EL (cell line): ENCODE results near the gene HSPA12B.

Experiments used
- DNase-seq: peaks from one replicate; pipeline ENCODE4 v3.0.0-alpha.2; 2016

HSPA12B gene

DNA sequence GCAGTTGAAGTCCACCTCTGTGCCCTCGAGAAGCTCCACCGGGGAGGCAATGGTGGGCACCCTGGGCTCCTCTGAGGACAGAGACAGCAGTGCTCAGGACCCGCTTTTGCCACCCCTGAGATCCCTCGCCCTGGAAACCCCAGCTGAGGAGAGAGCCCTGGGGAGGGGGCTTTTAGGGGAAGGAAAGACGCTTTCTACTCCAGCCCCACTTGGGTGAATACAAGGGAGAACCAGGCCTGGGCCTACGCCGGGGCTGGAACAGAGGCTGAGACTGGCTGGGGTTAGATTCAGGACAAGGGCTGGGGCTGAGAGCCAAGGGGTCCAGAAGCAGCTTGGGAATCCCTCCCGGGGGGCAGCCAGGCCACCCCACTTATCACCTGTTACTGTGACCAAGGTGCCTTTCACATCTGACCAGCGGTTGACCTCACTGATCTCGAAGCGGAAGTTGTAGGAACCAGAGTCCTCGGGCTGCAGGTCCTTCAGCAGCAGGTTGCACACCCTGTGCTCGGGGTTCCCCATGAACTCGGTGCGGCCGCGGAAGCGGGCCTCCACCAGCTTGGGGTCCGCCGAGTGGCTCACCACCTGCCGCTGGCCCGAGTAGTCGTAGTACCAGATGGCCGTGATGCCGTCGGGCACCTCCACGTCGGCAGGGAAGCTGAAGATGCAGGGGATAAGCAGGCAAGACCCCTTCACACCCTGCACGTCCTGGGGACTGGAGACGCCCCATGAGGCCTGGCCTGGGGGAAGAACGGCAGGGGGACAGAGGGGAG, 26.3 kb upstream of the HSPA12B start:
- DNase-seq: no peak

DNA sequence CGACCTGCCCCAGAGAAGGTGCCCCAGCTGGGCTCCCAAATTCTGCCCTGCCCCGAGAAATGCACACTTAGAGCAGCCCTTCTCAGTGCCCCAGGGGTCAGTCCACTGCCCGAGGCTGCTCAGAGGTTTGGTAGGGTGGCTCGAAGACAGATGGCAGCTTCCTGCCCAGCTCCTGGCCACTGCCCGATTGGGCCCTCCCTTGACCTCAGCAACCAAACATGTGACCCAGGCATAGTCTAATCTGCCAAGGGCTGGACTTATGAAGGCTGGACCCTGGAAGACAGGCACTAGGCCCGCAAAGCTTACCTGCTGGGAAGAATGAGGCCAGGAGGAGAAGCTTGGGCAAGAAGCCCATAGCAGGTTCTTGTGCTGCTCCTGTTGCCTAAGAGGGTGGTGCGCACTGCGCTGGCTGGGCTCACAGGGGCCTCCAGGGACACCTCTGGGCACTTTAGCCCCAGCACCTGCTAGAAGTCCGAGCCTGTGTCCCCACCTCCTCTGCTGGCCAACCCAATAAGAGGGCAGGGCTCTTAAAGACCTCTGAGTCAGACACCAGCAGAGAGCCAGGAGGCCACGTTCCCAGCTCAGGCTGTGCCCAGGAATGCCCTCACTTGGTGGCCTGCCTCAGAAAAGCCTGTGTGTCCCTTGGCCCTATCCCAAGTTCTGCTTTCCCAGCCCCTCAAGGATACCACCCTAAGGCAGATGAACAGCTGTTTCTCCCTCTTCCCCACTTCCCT, 25.5 kb upstream of the HSPA12B start:
- peak; percentile 52 for DNase-seq

DNA sequence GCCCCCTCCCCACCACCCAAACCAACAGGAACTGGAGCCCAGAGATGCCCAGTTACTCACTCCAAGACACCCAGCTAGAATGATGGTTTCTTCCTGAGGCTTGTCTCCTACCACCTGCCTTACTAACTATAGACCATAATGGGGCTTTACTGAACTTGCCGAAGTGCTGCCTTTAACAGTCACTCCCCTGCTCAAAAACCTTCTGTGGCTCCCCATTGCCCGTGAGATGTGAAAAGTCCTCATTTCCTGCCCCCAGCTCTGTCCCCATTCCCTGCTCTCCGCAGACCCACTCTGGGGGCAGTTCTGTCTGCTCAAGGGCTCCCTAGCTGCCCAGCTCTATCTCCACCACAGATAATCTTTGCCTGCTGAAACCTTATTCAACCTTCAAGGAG, 25.0 kb upstream of the HSPA12B start:
- no peak for DNase-seq

GRCh38 chr20:3710011-3710466, 22.4 kb upstream of the HSPA12B start:
- no peak for DNase-seq

GRCh38 chr20:3710703-3711483, 21.6 kb upstream of the HSPA12B start:
- peak; percentile 63 for DNase-seq

DNA sequence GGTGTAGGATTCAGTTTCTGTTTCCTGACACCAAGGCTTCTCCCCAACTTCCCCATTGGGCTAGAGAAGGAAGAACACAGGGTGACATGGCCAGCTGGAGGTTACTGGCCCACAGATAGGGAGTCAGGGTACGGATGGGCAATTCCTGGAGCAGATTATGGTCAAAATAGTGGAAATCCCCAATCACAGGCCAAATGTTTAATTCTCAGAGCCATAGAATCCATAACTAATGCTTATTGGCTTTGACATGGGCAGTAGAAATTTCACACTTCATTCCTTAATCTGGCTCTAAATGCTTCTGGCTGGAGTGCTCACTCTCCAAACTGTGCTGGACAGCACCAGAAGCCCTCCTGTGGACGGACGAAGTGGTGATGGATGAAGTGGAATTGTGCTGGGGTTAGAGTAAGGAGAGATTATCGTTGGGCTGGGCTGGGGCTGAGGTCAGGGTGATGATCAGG, 21.0 kb upstream of the HSPA12B start:
- no peak for DNase-seq

DNA sequence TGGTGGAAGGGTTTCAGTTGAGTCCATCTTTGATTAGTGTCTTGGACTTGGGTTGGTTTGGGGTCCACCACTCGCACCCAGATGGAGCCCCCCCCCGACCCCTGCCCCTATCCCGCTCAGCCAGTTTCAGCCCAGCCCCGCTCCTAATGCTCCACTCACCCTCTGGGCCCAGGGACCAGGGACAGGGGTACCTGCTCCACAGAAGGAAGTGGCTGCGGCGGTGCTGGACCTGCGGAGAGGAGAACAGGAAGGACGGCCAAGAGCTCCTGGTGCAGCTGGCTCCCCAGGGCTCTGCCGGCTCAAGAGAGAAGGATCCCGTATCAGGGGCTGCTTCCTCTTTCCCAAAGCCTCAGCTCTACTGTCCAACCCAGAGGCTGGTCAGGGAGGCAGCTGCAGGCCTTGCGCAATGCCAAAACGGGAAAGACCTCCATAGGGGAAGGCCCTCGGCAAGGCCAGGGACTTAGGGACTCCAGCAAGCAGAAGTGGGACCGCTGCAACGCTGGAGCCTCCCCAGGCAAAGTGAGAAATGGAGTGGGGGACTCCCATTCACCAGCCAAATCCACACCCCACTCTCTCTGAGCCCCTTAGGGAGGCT, 20.1 kb upstream of the HSPA12B start, which contains the start of gene SIGLEC1:
TSS of gene SIGLEC1 (minus strand) at position 322 of the 595 bp plus-strand sequence. CDS start 5,472 bp downstream, outside the sequence.
- DNase-seq: no peak

DNA sequence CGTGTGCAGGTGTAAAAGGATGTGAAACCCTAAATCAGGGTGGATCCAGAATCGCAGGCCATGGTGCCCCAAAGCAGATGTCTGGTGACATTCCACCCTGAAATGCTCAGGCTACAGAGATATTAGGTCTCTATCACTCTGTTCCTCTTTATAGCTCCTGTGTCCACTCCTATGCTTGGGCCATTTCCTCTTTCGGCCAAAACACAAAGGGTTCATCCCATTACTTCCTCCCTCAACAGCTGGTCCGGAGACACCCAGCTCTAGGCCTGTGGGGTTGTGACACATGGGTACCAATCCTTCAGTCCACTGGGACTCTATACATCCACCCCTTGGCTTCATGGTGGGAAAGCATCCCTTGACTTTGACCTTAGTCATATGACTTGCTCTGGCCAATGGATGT, 18.4 kb upstream of the HSPA12B start:
- DNase-seq: no peak

DNA sequence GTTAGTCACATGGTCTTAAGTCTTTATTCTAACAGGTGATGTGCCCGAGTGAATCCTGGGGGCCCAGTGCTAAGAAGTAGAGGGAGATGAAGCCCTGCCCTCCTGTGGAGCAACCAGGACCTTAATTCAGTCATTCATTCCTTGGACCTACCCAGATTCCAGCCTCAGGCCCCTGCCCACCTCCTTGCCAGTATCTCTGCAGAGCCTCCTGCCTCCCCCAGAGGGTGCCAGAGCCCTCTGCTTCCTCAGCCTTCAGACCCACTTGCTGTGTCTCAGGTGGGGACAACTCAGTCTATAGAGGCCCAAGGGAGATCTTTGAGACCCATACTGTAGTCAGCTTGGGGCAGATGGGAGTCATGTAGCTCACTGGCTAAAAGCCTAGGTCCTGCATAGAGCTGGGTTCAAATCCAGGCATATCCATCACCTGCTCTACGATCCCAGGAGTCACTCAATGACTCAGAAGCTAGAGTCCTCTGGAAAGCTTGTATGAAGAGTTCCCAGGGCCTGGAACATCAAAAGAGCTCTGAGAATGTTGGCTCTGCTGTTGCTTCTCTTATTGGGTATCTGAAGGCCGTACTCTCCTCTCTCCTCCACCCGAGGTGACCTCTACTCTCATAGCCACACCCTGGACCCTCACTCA, 16.2 kb upstream of the HSPA12B start:
- peak; percentile 55 for DNase-seq

GRCh38 chr20:3719046-3719445, 13.4 kb upstream of the HSPA12B start:
- no peak for DNase-seq

GRCh38 chr20:3720068-3720467, 12.4 kb upstream of the HSPA12B start:
- DNase-seq: no peak

DNA sequence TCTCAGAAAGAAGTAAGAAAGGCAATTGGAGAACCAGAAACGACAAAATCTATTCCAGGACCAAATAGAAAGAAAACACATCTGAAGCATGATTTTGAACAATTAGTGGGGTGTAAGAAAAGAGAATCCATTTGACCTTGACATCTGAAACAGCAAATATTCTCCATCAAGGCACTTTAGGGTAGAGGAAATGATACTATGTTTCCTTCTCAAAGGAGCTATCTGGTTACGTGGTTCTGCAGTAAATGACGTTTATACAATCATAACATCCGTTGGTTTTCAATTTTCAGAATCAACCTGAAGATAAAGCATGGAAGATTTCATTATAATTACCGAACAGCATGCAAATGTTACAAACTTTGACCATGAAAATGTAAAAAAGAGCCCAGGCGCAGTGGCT, 11.9 kb upstream of the HSPA12B start:
- DNase-seq: no peak

GRCh38 chr20:3721912-3722311, 10.6 kb upstream of the HSPA12B start:
- no peak for DNase-seq

DNA sequence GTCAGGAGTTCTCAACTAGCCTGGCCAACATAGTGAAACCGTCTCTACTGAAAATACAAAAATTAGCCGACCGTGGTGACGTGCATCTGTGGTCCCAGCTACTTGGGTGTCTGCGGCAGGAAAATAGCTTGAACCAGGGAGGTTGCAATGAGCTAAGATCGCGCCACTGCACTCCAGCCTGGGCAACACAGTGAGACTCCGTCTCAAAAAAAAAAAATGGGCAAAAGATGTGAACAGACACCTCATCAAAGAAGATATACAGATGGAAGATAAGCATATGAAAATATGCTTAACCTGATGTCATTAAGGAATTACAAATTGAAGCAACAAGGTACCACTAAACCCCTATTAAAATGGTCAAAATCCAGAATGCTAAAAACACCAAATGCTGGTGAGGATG, 9.2 kb upstream of the HSPA12B start:
- DNase-seq: no peak

GRCh38 chr20:3724356-3724755, 8.1 kb upstream of the HSPA12B start:
- no peak for DNase-seq

DNA sequence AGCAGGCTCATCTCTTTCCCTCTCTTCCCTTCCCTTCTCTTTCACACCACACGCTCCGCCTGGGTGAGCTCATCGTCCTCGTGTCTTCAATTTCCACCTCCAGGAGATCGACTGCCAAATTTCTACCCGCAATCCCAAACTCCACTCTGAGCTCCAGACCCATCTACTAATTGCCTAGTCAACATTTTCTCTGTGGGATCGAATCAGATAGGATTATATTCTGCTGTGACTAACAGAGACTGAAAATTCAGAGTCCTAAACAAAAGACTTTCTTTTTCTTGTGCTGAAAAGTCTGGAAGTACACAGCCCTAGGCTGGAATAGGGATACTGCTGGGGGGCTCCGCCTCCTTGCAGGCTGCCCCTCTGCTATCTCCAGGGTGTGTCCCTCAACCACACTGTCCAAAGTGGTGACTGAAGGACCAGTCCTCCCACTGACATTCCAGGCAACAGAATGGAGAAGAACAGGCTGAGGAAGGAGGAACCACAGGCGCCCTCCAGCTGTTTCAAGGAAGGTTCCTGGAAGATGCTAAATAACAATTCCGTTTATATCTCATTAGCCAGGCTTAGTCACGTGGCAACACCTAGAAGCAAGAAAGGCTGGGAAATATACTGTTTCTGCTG, 5.0 kb upstream of the HSPA12B start:
- peak; percentile 58 for DNase-seq

- DNase-seq: no peak
Measured at GRCh38 chr20:3728354-3728753, 4.1 kb upstream of the HSPA12B start.

DNA sequence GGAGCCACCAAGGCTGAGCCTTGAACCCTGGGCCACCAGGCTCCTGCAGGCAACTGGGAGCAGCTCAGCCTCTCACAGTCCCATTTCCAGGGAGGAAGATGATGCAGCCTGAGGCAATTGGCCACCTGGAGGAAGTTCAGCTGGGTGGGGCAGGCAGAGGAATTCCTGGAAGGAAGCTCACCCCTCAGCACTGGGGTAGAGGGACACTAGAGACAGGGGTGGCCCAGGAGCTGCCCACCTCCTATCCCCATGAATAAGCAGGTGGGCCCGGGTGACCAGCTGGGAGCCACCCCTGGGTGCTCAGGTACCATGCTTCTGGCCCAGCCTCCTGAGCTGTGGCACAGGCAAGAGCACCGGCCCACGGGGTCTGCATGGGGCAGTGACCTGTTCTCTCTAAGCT, 3.6 kb upstream of the HSPA12B start:
- no peak for DNase-seq

DNA sequence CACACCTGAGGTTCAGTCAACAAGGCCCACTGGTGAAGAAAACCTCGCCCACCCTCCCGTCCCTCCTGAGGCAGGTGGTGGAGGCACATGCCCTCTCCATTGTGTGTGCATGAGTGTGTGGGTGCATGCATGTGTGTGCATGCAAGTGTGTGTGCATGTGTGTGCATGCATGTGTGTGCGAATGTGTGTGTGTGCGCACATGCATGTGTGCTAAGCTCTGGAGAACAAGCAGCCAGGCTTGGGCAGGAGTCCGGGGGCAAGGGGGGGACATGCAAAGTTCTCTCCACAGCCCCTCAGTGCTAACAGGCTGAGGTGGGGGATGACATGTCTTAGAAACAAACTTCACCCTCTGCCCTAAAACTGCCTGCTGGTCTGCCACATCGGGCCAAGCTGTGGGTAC, 3.1 kb upstream of the HSPA12B start:
- DNase-seq: no peak

GRCh38 chr20:3729811-3730540, 2.5 kb upstream of the HSPA12B start:
- DNase-seq: no peak
